ENCODE measurements around the gene SLC44A1. TPM values are rescaled to one million over a fixed set of nuclear protein-coding genes. Genes with fewer than 3 reads are reported as not detected.
A peak's percentile ranks its signal among the peaks of the same experiment; 100 is the strongest.

SLC44A1 gene
- total and polyA plus RNA-seq, 10 of the 15 experiments (the other 5 are each of a cell fraction or from before 2014, with no cell fraction given), result 2.4 to 21.2 (median 12.4) TPM

DNA sequence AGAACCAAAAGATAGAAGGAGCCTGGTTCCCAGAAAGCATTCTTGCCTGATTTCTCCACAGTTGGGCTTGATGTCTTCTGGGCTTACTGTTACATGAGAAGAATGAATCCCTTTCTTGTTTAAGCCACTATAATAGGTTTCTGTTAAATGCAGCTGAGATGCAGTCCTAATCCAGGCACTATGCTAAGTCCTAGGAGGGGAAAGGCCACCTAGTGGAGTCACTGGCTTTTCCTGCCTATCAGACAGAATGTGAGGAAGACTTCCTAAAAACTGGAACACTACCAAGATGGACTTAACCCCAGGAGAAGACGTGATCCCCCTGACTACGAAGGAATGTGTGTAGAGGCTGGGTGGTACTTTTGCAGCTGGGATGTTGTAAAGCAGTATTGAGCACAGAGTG, 169.1 kb downstream of the SLC44A1 start:
- POLR2A ChIA-PET, result interaction anchor here (0.8 kb wide), 1 partner anchor 223 kb away, joined by 3 read pairs; no protein-coding TSS in a partner anchor
- H2AFZ ChIP-seq (ENCODE audit: control insufficient read depth, low read depth, low read length), result no peak overlapping the region
- SMC1A ChIA-PET (ENCODE audit: uncharacterized antibody, unreplicated experiment), result interaction anchor here (0.6 to 1.2 kb wide), 3 partner anchors 110 to 328 kb away, joined by 3 to 6 read pairs (median 4); no protein-coding TSS in a partner anchor
- H3K4me2 ChIP-seq (ENCODE audit: control insufficient read depth, insufficient read depth), result no peak overlapping the region
- H3K4me3 ChIP-seq, result no peak overlapping the region
- FAIRE-seq (no peak), ATAC-seq (no peak), DNase-seq (ENCODE audit: low read depth, low spot score) (no peak)
- CTCF ChIA-PET, result interaction anchor here (0.5 to 7.3 kb wide), 8 partner anchors 9 to 655 kb away, joined by 3 to 66 read pairs (median 4); no protein-coding TSS in a partner anchor
- RAD21 ChIA-PET (ENCODE audit: unreplicated experiment), result interaction anchor here (1.6 to 2.0 kb wide), 2 partner anchors 161 to 168 kb away, joined by 5 to 6 read pairs; no protein-coding TSS in a partner anchor
- H4K20me1 ChIP-seq (ENCODE audit: control insufficient read depth, insufficient read depth), result no peaks in the 10 kb centered on the region
- intact Hi-C loops (cut with micrococcal nuclease; ENCODE audit: unreplicated experiment) (loop anchor here (5.0 kb wide), 1 partner anchor 171 kb away; the partner anchor contains the start of gene SLC44A1), in situ Hi-C loops (cut with MboI) (no loop called here)
- BruUV-seq (replicated peaks), result no TSS peak
- H3K4me1 ChIP-seq (ENCODE audit: control insufficient read depth, insufficient read depth, low read length), result peaks cover 9% of the 10 kb centered on the region
- WGBS (ENCODE audit: insufficient coverage, insufficient replicate concordance, low lambda C conversion rate, missing lambda C conversion rate), result 86% methylated on average over 2 of the region's 2 CpGs
- no peak overlapping the region for H3K27ac ChIP-seq (ENCODE audit: control insufficient read depth, insufficient read depth)
- no peaks in the 10 kb centered on the region for H3K27me3 ChIP-seq (replicated peaks in 1 of 2; ENCODE audit: control insufficient read depth in 2 of 2, insufficient read depth in 2 of 2, low read length in 1 of 2)
- TF ChIP-seq NFYA (IDR thresholded peaks at IDR 0.05; ENCODE audit: borderline replicate concordance, low read depth, low read length) (no peak), RUNX3 (IDR thresholded peaks at IDR 0.05; ENCODE audit: low read length) (no peak), ZBED1 (IDR thresholded peaks at IDR 0.05; ENCODE audit: borderline replicate concordance) (no peak), CEBPB (IDR thresholded peaks at IDR 0.05; ENCODE audit: borderline replicate concordance in 1 of 2, low read depth in 2 of 2, low read length in 2 of 2) (no peak), SMC3 (IDR thresholded peaks at IDR 0.05; ENCODE audit: borderline replicate concordance, low read length) (peak; percentile 14; the same call in 1 of the 2 replicates), TCF12 (IDR thresholded peaks at IDR 0.05; ENCODE audit: low read depth, low read length) (no peak), LARP7 (IDR thresholded peaks at IDR 0.05) (no peak), HDGF (IDR thresholded peaks at IDR 0.05) (no peak), RAD21 (IDR thresholded peaks at IDR 0.05; ENCODE audit: insufficient read depth, low read depth, low read length) (peak; percentile 35; the same call in 1 of the 2 replicates), EGR1 (IDR thresholded peaks at IDR 0.05; ENCODE audit: borderline replicate concordance in 1 of 2, low read depth in 2 of 2, low read length in 2 of 2) (no peak), ETV6 (conservative IDR thresholded peaks at IDR 0.05 in 1 of 2, IDR thresholded peaks at IDR 0.05 in 1 of 2; ENCODE audit: borderline replicate concordance in 1 of 2, low read depth in 1 of 2) (no peak), SP1 (IDR thresholded peaks at IDR 0.05; ENCODE audit: low read depth, low read length) (no peak)
- TF ChIP-seq, protein P1, sequence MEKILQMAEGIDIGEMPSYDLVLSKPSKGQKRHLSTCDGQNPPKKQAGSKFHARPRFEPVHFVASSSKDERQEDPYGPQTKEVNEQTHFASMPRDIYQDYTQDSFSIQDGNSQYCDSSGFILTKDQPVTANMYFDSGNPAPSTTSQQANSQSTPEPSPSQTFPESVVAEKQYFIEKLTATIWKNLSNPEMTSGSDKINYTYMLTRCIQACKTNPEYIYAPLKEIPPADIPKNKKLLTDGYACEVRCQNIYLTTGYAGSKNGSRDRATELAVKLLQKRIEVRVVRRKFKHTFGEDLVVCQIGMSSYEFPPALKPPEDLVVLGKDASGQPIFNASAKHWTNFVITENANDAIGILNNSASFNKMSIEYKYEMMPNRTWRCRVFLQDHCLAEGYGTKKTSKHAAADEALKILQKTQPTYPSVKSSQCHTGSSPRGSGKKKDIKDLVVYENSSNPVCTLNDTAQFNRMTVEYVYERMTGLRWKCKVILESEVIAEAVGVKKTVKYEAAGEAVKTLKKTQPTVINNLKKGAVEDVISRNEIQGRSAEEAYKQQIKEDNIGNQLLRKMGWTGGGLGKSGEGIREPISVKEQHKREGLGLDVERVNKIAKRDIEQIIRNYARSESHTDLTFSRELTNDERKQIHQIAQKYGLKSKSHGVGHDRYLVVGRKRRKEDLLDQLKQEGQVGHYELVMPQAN (conservative IDR thresholded peaks at IDR 0.05), result no peak
- TF ChIP-seq, protein P2, sequence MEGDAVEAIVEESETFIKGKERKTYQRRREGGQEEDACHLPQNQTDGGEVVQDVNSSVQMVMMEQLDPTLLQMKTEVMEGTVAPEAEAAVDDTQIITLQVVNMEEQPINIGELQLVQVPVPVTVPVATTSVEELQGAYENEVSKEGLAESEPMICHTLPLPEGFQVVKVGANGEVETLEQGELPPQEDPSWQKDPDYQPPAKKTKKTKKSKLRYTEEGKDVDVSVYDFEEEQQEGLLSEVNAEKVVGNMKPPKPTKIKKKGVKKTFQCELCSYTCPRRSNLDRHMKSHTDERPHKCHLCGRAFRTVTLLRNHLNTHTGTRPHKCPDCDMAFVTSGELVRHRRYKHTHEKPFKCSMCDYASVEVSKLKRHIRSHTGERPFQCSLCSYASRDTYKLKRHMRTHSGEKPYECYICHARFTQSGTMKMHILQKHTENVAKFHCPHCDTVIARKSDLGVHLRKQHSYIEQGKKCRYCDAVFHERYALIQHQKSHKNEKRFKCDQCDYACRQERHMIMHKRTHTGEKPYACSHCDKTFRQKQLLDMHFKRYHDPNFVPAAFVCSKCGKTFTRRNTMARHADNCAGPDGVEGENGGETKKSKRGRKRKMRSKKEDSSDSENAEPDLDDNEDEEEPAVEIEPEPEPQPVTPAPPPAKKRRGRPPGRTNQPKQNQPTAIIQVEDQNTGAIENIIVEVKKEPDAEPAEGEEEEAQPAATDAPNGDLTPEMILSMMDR (IDR thresholded peaks at IDR 0.05 in 2 of 3, conservative IDR thresholded peaks at IDR 0.05 in 1 of 3; ENCODE audit: control insufficient read depth in 2 of 3, extremely low read depth in 1 of 3, insufficient read depth in 1 of 3, low read depth in 3 of 3, low read length in 3 of 3), result peak in 1 of 3 experiments; percentile 20; a peak in 1 of 6 replicates
- no peaks in the 10 kb centered on the region for H3K36me3 ChIP-seq (ENCODE audit: control insufficient read depth in 2 of 2, insufficient read depth in 2 of 2, low read length in 1 of 2)
- H3K79me2 ChIP-seq (ENCODE audit: control insufficient read depth, insufficient read depth, low read length), result no peaks in the 10 kb centered on the region
- H3K9ac ChIP-seq (ENCODE audit: control insufficient read depth, insufficient read depth, low read length), result no peak overlapping the region
- no peaks in the 10 kb centered on the region; the same call in 2 of the 3 replicates for H3K9me3 ChIP-seq (replicated peaks; ENCODE audit: control insufficient read depth, insufficient read depth, low read length)

All from GM12878 (cell line).